Measurements from ENCODE around the gene DNAH10.

- TF ChIP-seq ZNF565 (CRISPR knock-in tag; conservative IDR thresholded peaks at IDR 0.05; ENCODE audit: low read depth) = no peak
- TF ChIP-seq ZNF70 (CRISPR knock-in tag; IDR thresholded peaks at IDR 0.05) = no peak
- no peak for TF ChIP-seq ARNTL (CRISPR knock-in tag; IDR thresholded peaks at IDR 0.05; ENCODE audit: borderline replicate concordance, low read depth)
- TF ChIP-seq CREB5 (CRISPR knock-in tag; IDR thresholded peaks at IDR 0.05; ENCODE audit: low read depth) = no peak
- TF ChIP-seq POU6F1 (CRISPR knock-in tag; IDR thresholded peaks at IDR 0.05; ENCODE audit: borderline replicate concordance, low read depth) = no peak
- TF ChIP-seq PPARA (CRISPR knock-in tag; IDR thresholded peaks at IDR 0.05; ENCODE audit: borderline replicate concordance) = no peak
- TF ChIP-seq SNAI2 (CRISPR knock-in tag; IDR thresholded peaks at IDR 0.05) = no peak
- no peak for TF ChIP-seq TCF4 (CRISPR knock-in tag; IDR thresholded peaks at IDR 0.05; ENCODE audit: borderline replicate concordance)
- TF ChIP-seq PATZ1 (CRISPR knock-in tag; IDR thresholded peaks at IDR 0.05; ENCODE audit: borderline replicate concordance) = no peak
- TF ChIP-seq ZFP3 (CRISPR knock-in tag; IDR thresholded peaks at IDR 0.05) = no peak
- TF ChIP-seq TOX (CRISPR knock-in tag; IDR thresholded peaks at IDR 0.05; ENCODE audit: borderline replicate concordance) = no peak
- no peak for TF ChIP-seq GLIS3 (CRISPR knock-in tag; IDR thresholded peaks at IDR 0.05)
- no peak for TF ChIP-seq CSDC2 (CRISPR knock-in tag; IDR thresholded peaks at IDR 0.05)
These were observed 129.5 kb downstream of the DNAH10 start for GRCh38 chr12:123891516-123892179.
